SJCRH30 (cell line): ENCODE measurements around the gene C1QTNF8. TPM values are rescaled to one million over a fixed set of nuclear protein-coding genes. Genes with fewer than 3 reads are reported as not detected.
"Not testable (repeated sequence)": the region's sequence is repeated elsewhere in the genome, so short reads cannot be mapped to it uniquely, and the experiment has no call there.

ENCODE experiments used
- DNase-seq, 2 experiments: peaks; one replicate each; pipeline ENCODE4 v3.0.0-alpha.2; 2015 to 2020
- H3K27ac ChIP-seq: fragments of 250-450 bp; sonication (Bioruptor Pico); 2 replicates; pipeline ENCODE4 v1.5.1; 2020; ENCODE audit warnings: mild to moderate bottlenecking, moderate library complexity
- H3K27me3 ChIP-seq: fragments of 250-450 bp; sonication (Bioruptor Pico); 2 replicates; pipeline ENCODE4 v1.5.1; 2020; ENCODE audit warnings: mild to moderate bottlenecking, moderate library complexity
- H3K36me3 ChIP-seq: fragments of 250-450 bp; sonication (Bioruptor Pico); 2 replicates; pipeline ENCODE4 v1.5.1; 2020; ENCODE audit warnings: mild to moderate bottlenecking, moderate library complexity
- H3K4me1 ChIP-seq: fragments of 250-450 bp; sonication (Bioruptor Pico); 2 replicates; pipeline ENCODE4 v1.5.1; 2020; ENCODE audit warnings: mild to moderate bottlenecking, moderate library complexity
- H3K4me3 ChIP-seq: fragments of 250-450 bp; sonication (Bioruptor Pico); 2 replicates; pipeline ENCODE4 v1.5.1; 2020; ENCODE audit warnings: mild to moderate bottlenecking, moderate library complexity
- H3K9me3 ChIP-seq: fragments of 250-450 bp; sonication (Bioruptor Pico); replicated peaks from 2 replicates; pipeline ENCODE4 v1.5.1; 2020; ENCODE audit warnings: mild to moderate bottlenecking, moderate library complexity
- total RNA-seq: library from RNA; depleted of rRNA; stranded (reverse); fragments of >200 nt; shearing (Covaris generic); gene quantifications from 2 replicates; pipeline ENCODE4 v1.2.3, GENCODE V29; 2014

Gene C1QTNF8
- total RNA-seq, 1 experiment from 2014 or later = not detected

DNA sequence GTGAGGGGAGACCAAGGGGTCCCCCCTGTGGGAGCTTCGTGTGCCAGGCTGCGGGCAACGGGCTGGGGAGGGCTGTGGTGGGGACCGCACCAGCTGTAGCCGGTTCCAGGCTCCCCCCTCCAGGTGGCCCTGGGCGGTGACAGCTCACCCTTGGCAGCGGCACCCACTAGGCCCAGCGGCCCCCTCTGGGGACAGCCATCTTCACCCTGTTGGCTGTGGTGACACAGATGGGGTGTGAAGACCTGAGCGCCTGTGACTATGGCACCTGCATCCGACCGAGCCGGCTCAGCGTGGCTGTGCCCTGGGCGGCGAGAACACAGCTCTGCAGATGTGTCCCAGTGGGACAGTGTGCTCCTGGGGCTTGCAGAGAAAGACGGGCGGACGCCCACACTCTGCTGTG is 1.1 kb upstream of the C1QTNF8 start:
- Histone ChIP-seq H3K27ac (no peak overlapping the region), H3K27me3 (peaks cover 13% of the 10 kb centered on the region; the same call in 1 of the 2 replicates)

DNA sequence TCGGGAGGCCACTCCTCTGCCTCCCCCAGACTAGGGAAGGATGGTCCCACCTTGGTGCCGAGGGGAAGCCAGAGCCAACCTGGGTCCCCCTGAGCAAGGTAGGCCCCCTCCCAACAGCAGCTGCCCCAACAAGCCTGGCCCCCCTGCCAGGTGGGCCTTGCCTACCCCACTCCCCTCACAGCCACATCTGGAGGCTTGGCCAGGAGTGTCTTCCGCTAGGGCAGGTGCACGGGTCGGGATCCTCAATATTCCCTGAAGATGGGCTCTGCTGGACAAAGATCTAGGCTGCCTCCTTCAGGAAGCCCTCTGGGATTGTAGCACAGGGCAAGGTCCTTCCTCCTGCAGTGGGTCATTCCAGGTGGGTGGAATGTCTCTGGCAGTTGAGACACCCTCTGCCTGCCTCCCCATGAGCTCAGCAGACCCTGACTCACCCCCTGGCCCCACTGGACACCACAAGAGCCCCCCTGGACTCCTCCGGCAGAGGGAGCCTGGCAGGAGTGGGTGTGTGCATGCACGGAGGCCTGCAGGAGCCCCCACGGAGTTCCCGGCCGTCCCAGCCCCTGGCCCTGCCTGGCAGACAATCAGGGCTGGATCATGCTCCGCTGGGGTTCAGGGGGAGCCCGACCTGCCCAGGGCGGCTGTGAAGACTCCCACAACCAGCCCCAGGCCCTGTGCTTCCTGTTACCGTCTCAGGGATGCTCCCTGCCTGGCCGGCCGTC is 435 bp downstream of the C1QTNF8 start:
- H3K4me3 ChIP-seq = no peak overlapping the region
- peaks cover 13% of the 10 kb centered on the region; the same call in 1 of the 2 replicates for H3K27me3 ChIP-seq
- peaks cover 33% of the 10 kb centered on the region for H3K4me1 ChIP-seq
- H3K27ac ChIP-seq = no peak overlapping the region
- no peaks in the 10 kb centered on the region for H3K9me3 ChIP-seq
- no peak for DNase-seq
- no peaks in the 10 kb centered on the region for H3K36me3 ChIP-seq

More for the DNA sequence above, 1.1 kb upstream of the C1QTNF8 start:
- DNase-seq = no peak
- Histone ChIP-seq H3K9me3 (no peaks in the 10 kb centered on the region), H3K4me1 (peaks cover 24% of the 10 kb centered on the region), H3K36me3 (no peaks in the 10 kb centered on the region), H3K4me3 (no peak overlapping the region)

- peaks cover 13% of the 10 kb centered on the region; the same call in 1 of the 2 replicates for H3K27me3 ChIP-seq
Measured at GRCh38 chr16:1094601-1095449, 1.2 kb downstream of the C1QTNF8 start.

GRCh38 chr16:1094124-1094479 is 1.9 kb downstream of the C1QTNF8 start:
- H3K9me3 ChIP-seq = no peaks in the 10 kb centered on the region
- H3K4me1 ChIP-seq = peaks cover 34% of the 10 kb centered on the region
- H3K4me3 ChIP-seq = no peak overlapping the region
- no peak overlapping the region for H3K27ac ChIP-seq
- DNase-seq = peak in 1 of 2 experiments; percentile 64
- H3K27me3 ChIP-seq = peaks cover 13% of the 10 kb centered on the region; the same call in 1 of the 2 replicates
- no peaks in the 10 kb centered on the region for H3K36me3 ChIP-seq

More at GRCh38 chr16:1094601-1095449, 1.2 kb downstream of the C1QTNF8 start:
- Histone ChIP-seq H3K36me3 (no peaks in the 10 kb centered on the region), H3K27ac (no peak overlapping the region), H3K9me3 (no peaks in the 10 kb centered on the region), H3K4me1 (peaks cover 38% of the 10 kb centered on the region), H3K4me3 (no peak overlapping the region)
- no peak for DNase-seq

- DNase-seq = no peak
- Histone ChIP-seq H3K4me1 (peaks cover 32% of the 10 kb centered on the region), H3K27ac (no peak overlapping the region), H3K4me3 (no peak overlapping the region), H3K27me3 (peaks cover 13% of the 10 kb centered on the region; the same call in 1 of the 2 replicates), H3K9me3 (no peaks in the 10 kb centered on the region), H3K36me3 (no peaks in the 10 kb centered on the region)
Measured at GRCh38 chr16:1093284-1094123, 2.5 kb downstream of the C1QTNF8 start.

- peaks cover 13% of the 10 kb centered on the region; the same call in 1 of the 2 replicates for H3K27me3 ChIP-seq
- not testable (repeated sequence) for H3K27ac ChIP-seq
Measured at GRCh38 chr16:1092685-1093283, 3.3 kb downstream of the C1QTNF8 start.

GRCh38 chr16:1091992-1092552 is 4.0 kb downstream of the C1QTNF8 start:
- H3K9me3 ChIP-seq = no peaks in the 10 kb centered on the region
- H3K27ac ChIP-seq = no peak overlapping the region
- peaks cover 6% of the 10 kb centered on the region; the same call in 1 of the 2 replicates for H3K27me3 ChIP-seq
- H3K36me3 ChIP-seq = no peaks in the 10 kb centered on the region
- DNase-seq = no peak
- peaks cover 27% of the 10 kb centered on the region for H3K4me1 ChIP-seq
- H3K4me3 ChIP-seq = no peak overlapping the region

More at GRCh38 chr16:1092685-1093283, 3.3 kb downstream of the C1QTNF8 start:
- DNase-seq, H3K4me3 ChIP-seq, H3K36me3 ChIP-seq, H3K9me3 ChIP-seq: not testable (repeated sequence)
- peaks cover 32% of the 10 kb centered on the region for H3K4me1 ChIP-seq

GRCh38 chr16:1090620-1091587 is 5.1 kb downstream of the C1QTNF8 start:
- peaks cover under 1% of the 10 kb centered on the region; the same call in 1 of the 2 replicates for H3K9me3 ChIP-seq
- H3K27ac ChIP-seq = no peak overlapping the region
- peaks cover 2% of the 10 kb centered on the region; the same call in 1 of the 2 replicates for H3K27me3 ChIP-seq
- peak in 1 of 2 experiments; percentile 57 for DNase-seq
- H3K4me1 ChIP-seq = peaks cover 27% of the 10 kb centered on the region
- H3K4me3 ChIP-seq = no peak overlapping the region
- H3K36me3 ChIP-seq = no peaks in the 10 kb centered on the region

GRCh38 chr16:1089822-1090619 is 6.0 kb downstream of the C1QTNF8 start:
- Histone ChIP-seq H3K4me3 (no peak overlapping the region), H3K4me1 (peaks cover 27% of the 10 kb centered on the region), H3K27me3 (no peaks in the 10 kb centered on the region), H3K9me3 (peaks cover 9% of the 10 kb centered on the region), H3K36me3 (no peaks in the 10 kb centered on the region), H3K27ac (no peak overlapping the region)
- DNase-seq = no peak

GRCh38 chr16:1089439-1089821 is 6.6 kb downstream of the C1QTNF8 start:
- peaks cover 27% of the 10 kb centered on the region for H3K4me1 ChIP-seq

DNA sequence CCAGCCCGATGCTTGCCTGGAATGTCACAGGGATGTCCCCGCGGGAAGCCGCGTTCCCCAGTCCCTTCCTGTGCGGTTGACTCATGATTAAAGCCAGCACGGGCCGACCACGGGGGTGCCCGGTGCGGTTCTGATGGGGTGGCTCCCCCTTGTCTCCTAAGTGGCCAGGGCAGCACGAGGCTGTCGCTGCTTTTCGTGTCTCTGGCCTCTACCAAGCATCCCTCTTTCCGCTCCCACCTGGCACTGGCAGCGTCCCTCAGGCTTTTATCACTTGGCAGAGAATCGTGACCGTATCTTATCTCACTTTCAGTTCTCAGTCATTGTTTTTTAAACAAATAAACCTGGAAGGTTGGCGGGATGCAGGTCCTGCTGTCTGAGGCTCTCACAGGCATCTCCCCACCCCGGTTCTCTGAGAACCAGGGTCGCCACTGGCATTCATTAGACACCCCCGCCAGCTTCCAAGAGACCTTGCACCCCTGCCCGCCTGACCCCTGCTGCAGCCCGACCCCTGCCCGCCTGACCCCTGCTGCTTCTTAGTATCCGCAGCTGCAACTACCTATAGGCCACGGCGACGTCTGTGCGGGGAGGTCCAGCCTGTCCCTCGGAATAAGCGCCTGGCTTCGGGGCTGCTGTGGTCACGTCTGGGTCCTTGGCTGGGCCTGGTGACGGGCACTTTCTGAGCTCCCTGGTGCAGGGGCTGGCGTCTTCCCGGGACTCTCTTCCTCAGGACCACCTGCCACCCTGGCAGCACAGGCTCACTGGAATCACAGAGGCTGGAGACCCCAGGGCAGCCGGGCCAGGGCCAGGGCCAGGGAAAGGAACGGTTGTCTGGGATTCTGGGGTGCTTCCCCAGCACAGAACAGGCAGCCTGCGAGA is 7.5 kb downstream of the C1QTNF8 start:
- H3K36me3 ChIP-seq = no peaks in the 10 kb centered on the region
- no peak overlapping the region for H3K27ac ChIP-seq
- no peaks in the 10 kb centered on the region for H3K27me3 ChIP-seq
- peaks cover 27% of the 10 kb centered on the region for H3K4me1 ChIP-seq
- no peak for DNase-seq
- H3K9me3 ChIP-seq = peaks cover 17% of the 10 kb centered on the region
- no peak overlapping the region for H3K4me3 ChIP-seq

More at GRCh38 chr16:1089439-1089821, 6.6 kb downstream of the C1QTNF8 start:
- H3K27ac ChIP-seq = no peak overlapping the region
- no peak overlapping the region for H3K4me3 ChIP-seq
- DNase-seq = no peak
- H3K9me3 ChIP-seq = peaks cover 15% of the 10 kb centered on the region
- H3K36me3 ChIP-seq = no peaks in the 10 kb centered on the region
- no peaks in the 10 kb centered on the region for H3K27me3 ChIP-seq
